Stomach (tissue), 9 donors: ENCODE data around the gene ZKSCAN3. TPM values are rescaled to one million over a fixed set of nuclear protein-coding genes. Genes with fewer than 3 reads are reported as not detected.

Experiments used
- DNase-seq, 2 donors: peaks; one replicate each; pipeline versions ENCODE4 v3.0.0 to v3.0.0-alpha.2; 2013 to 2019
- H3K27ac ChIP-seq, 5 donors: fragments of 200-600 bp in 4 of 5; sonication (generic) in 4 of 5; one replicate each; pipeline ENCODE4 v1.5.1; 2013 to 2019; ENCODE audit warnings: mild to moderate bottlenecking in 1 of 5, moderate library complexity in 1 of 5
- H3K27me3 ChIP-seq, 3 donors: fragments of 200-600 bp; sonication (generic); one replicate each; pipeline ENCODE4 v1.5.1; 2017 to 2019; ENCODE audit warnings: mixed run types in 1 of 3
- H3K36me3 ChIP-seq, 4 donors: fragments of 200-600 bp; sonication (generic); 1 replicate in 3 of 4; 2 replicates in 1 of 4; pipeline ENCODE4 v1.5.1; 2016 to 2019
- H3K4me1 ChIP-seq, 4 donors: fragments of 200-600 bp; sonication (generic); one replicate each; pipeline ENCODE4 v1.5.1; 2016 to 2019
- H3K4me3 ChIP-seq, 4 donors: fragments of 200-600 bp; sonication (generic) in 3 of 4; one replicate each; pipeline ENCODE4 v1.5.1; 2016 to 2019; ENCODE audit warnings: mild to moderate bottlenecking in 1 of 4
- H3K9me3 ChIP-seq, 4 donors: fragments of 200-600 bp; sonication (generic); one replicate each; pipeline ENCODE4 v1.5.1; 2016 to 2019
- CTCF ChIP-seq, 7 experiments: fragments of 450-650 bp in 4 of 7; fragments of 200-600 bp in 3 of 7; sonication (generic) in 3 of 7; IDR thresholded peaks; one replicate each; pipeline ENCODE4 v1.5.1; 2016 to 2019; ENCODE audit warnings: antibody characterized with exemption in 7 of 7, control low read depth in 2 of 7, mild to moderate bottlenecking in 1 of 7
- EP300 ChIP-seq: sonication (generic); formaldehyde crosslinking; IDR thresholded peaks from one replicate; pipeline ENCODE4 v1.6.1; 2017; ENCODE audit warnings: antibody characterized with exemption
- POLR2A ChIP-seq, 4 donors: fragments of 450-650 bp; IDR thresholded peaks; one replicate each; pipeline ENCODE4 v1.6.1; 2016; ENCODE audit warnings: antibody characterized with exemption in 4 of 4, control low read depth in 2 of 4, mild to moderate bottlenecking in 1 of 4, moderate library complexity in 1 of 4
- POLR2AphosphoS5 ChIP-seq, 3 donors: sonication (generic); formaldehyde crosslinking; IDR thresholded peaks; one replicate each; pipeline ENCODE4 v1.6.1; 2016; ENCODE audit warnings: antibody characterized with exemption in 3 of 3
- WGBS, 5 donors: extraction: QIAGEN DNeasy Blood & Tissue Kit in 3 of 5; methylation state at CpG; one replicate each; pipeline versions ENCODE4 v1.1.5 to v1.1.7; 2013 to 2018; 5-methylcytosine and 5-hydroxymethylcytosine counted together
- intact Hi-C: fragments of 100-400 bp; cut with DNase I; formaldehyde crosslinking; loops from one replicate; pipeline ENCODE4 v1.15.1; 2023; ENCODE audit warnings: low total_unique reads
- polyA plus RNA-seq, 3 donors: library from polyadenylated mRNA; stranded (reverse); fragments of 200-250 nt; gene quantifications; one replicate each; pipeline ENCODE4 v1.2.3, GENCODE V29; 2013
- total RNA-seq, 5 donors: library from RNA; depleted of rRNA; stranded (reverse); fragments of >200 nt; gene quantifications; one replicate each; pipeline versions ENCODE4 v1.1.0 to v1.2.3, GENCODE V29; 2014 to 2016
- donor health status: healthy with polysubstance abuse.
- donor health status: Bipolar disorder and iron deficiency.
- donor health status: healthy.

The ZKSCAN3 gene
- total and polyA plus RNA-seq, 8 donors, result 0.61 to 31.2 (median 3.2) TPM

GRCh38 chr6:28377879-28378278, 28.1 kb downstream of the ZKSCAN3 start:
- Histone ChIP-seq H3K9me3 (peaks cover 0 to 11% (median 0%) of the 10 kb centered on the region in 4 donors), H3K4me3 (no peak overlapping the region)

GRCh38 chr6:28378644-28379043, 28.9 kb downstream of the ZKSCAN3 start:
- H3K27me3 ChIP-seq, result no peaks in the 10 kb centered on the region
- TF ChIP-seq EP300 (no peak), POLR2A (IDR thresholded peaks at IDR 0.05) (no peak), POLR2AphosphoS5 (IDR thresholded peaks at IDR 0.05) (no peak), CTCF (IDR thresholded peaks at IDR 0.05) (no peak)
- no peak overlapping the region for H3K27ac ChIP-seq
- DNase-seq, result no peak
- no peak overlapping the region for H3K4me3 ChIP-seq
- peaks cover 8 to 15% (median 9%) of the 10 kb centered on the region in 4 donors for H3K4me1 ChIP-seq
- peaks cover 0 to 11% (median 0%) of the 10 kb centered on the region in 4 donors for H3K9me3 ChIP-seq
- intact Hi-C loops, result no loop called here
- H3K36me3 ChIP-seq, result peaks cover 4 to 57% (median 24%) of the 10 kb centered on the region in 4 donors

More at GRCh38 chr6:28377879-28378278, 28.1 kb downstream of the ZKSCAN3 start:
- Histone ChIP-seq H3K36me3 (peaks cover 4 to 57% (median 24%) of the 10 kb centered on the region in 4 donors), H3K4me1 (peaks cover 7 to 10% (median 8%) of the 10 kb centered on the region in 4 donors), H3K27me3 (no peaks in the 10 kb centered on the region), H3K27ac (no peak overlapping the region)
- no peak for DNase-seq
- TF ChIP-seq POLR2AphosphoS5 (IDR thresholded peaks at IDR 0.05), result no peak
- WGBS, 5 donors, result 90 to 100% (median 97%) methylated on average over 1 of the region's 1 CpG
- intact Hi-C loops, result no loop called here

- TF ChIP-seq POLR2AphosphoS5 (IDR thresholded peaks at IDR 0.05), result no peak
- no peak for TF ChIP-seq POLR2A (IDR thresholded peaks at IDR 0.05)
- TF ChIP-seq CTCF (IDR thresholded peaks at IDR 0.05), result no peak
- TF ChIP-seq EP300, result no peak
- Histone ChIP-seq H3K27me3 (no peaks in the 10 kb centered on the region), H3K27ac (no peak overlapping the region), H3K9me3 (peaks cover 0 to 11% (median 0%) of the 10 kb centered on the region in 4 donors), H3K36me3 (peaks cover 4 to 60% (median 24%) of the 10 kb centered on the region in 4 donors), H3K4me3 (no peak overlapping the region), H3K4me1 (peaks cover 8 to 19% (median 9%) of the 10 kb centered on the region in 4 donors)
- 87 to 93% (median 90%) methylated on average over 2 of the region's 2 CpGs for WGBS, 5 donors
- intact Hi-C loops, result no loop called here
- no peak for DNase-seq
Observed at GRCh38 chr6:28380381-28380780, 30.6 kb downstream of the ZKSCAN3 start.

GRCh38 chr6:28383235-28384142, 33.7 kb downstream of the ZKSCAN3 start:
- Histone ChIP-seq H3K9me3 (peaks cover 0 to 10% (median 0%) of the 10 kb centered on the region in 4 donors), H3K4me1 (peaks cover 8 to 19% (median 9%) of the 10 kb centered on the region in 4 donors), H3K36me3 (peaks cover 6 to 66% (median 44%) of the 10 kb centered on the region in 4 donors), H3K27me3 (no peaks in the 10 kb centered on the region), H3K4me3 (peak overlapping the region; percentile 49 to 60 (median 52)), H3K27ac (peak overlapping the region; percentile 78 to 84 (median 81))
- WGBS, 5 donors, result 14 to 24% (median 16%) methylated on average over 31 of the region's 31 CpGs
- peak; percentile 88 to 96 for DNase-seq
- TF ChIP-seq POLR2AphosphoS5 (IDR thresholded peaks at IDR 0.05) (peak; percentile 42 to 66 (median 56)), CTCF (IDR thresholded peaks at IDR 0.05) (peak in 5 of 7 experiments; percentile 13 to 43 (median 28)), POLR2A (IDR thresholded peaks at IDR 0.05) (no peak)
- intact Hi-C loops, result no loop called here
